Activated naive CD8-positive, alpha-beta T cell (primary cell): ENCODE data around the gene TBCD.

Source experiments
- H3K27ac Mint-ChIP-seq: one replicate; pipeline ENCODE4 v1.8.0; 2021; ENCODE audit warnings: mixed read lengths
- H3K27me3 Mint-ChIP-seq: one replicate; pipeline ENCODE4 v1.8.0; 2021; ENCODE audit warnings: mixed read lengths
- H3K36me3 Mint-ChIP-seq: one replicate; pipeline ENCODE4 v1.8.0; 2021; ENCODE audit warnings: mixed read lengths
- H3K4me1 Mint-ChIP-seq: one replicate; pipeline ENCODE4 v1.8.0; 2021; ENCODE audit warnings: low read depth, mixed read lengths
- H3K4me3 Mint-ChIP-seq: one replicate; pipeline ENCODE4 v1.8.0; 2021; ENCODE audit warnings: mild to moderate bottlenecking, mixed read lengths
- H3K9me3 Mint-ChIP-seq: one replicate; pipeline ENCODE4 v1.8.0; 2021; ENCODE audit warnings: low read depth, mixed read lengths

Gene TBCD

GRCh38 chr17:82909322-82909904 lies 157.5 kb downstream of the TBCD start:
- H3K9me3 Mint-ChIP-seq: no peaks in the 10 kb centered on the region
- no peak overlapping the region for H3K27ac Mint-ChIP-seq
- peaks cover 10% of the 10 kb centered on the region for H3K36me3 Mint-ChIP-seq
- peak overlapping the region; percentile 48 for H3K4me3 Mint-ChIP-seq
- peaks cover 21% of the 10 kb centered on the region for H3K4me1 Mint-ChIP-seq
- H3K27me3 Mint-ChIP-seq: no peaks in the 10 kb centered on the region

GRCh38 chr17:82910041-82910481 lies 158.2 kb downstream of the TBCD start:
- H3K9me3 Mint-ChIP-seq: no peaks in the 10 kb centered on the region
- no peak overlapping the region for H3K27ac Mint-ChIP-seq
- H3K27me3 Mint-ChIP-seq: no peaks in the 10 kb centered on the region
- peaks cover 12% of the 10 kb centered on the region for H3K36me3 Mint-ChIP-seq
- H3K4me1 Mint-ChIP-seq: peaks cover 24% of the 10 kb centered on the region
- peak overlapping the region; percentile 48 for H3K4me3 Mint-ChIP-seq

- H3K4me1 Mint-ChIP-seq: peaks cover 29% of the 10 kb centered on the region
- no peaks in the 10 kb centered on the region for H3K27me3 Mint-ChIP-seq
- H3K27ac Mint-ChIP-seq: no peak overlapping the region
- H3K36me3 Mint-ChIP-seq: peaks cover 12% of the 10 kb centered on the region
- H3K9me3 Mint-ChIP-seq: no peaks in the 10 kb centered on the region
- no peak overlapping the region for H3K4me3 Mint-ChIP-seq
These were observed 158.9 kb downstream of the TBCD start for GRCh38 chr17:82910770-82911169.

- Mint-ChIP-seq H3K36me3 (peaks cover 10% of the 10 kb centered on the region), H3K4me1 (peaks cover 37% of the 10 kb centered on the region), H3K27ac (no peak overlapping the region)
These were observed 160.0 kb downstream of the TBCD start for GRCh38 chr17:82911822-82912221.

GRCh38 chr17:82912484-82913089 lies 160.7 kb downstream of the TBCD start:
- Mint-ChIP-seq H3K9me3 (no peaks in the 10 kb centered on the region), H3K27ac (no peak overlapping the region), H3K36me3 (peaks cover 10% of the 10 kb centered on the region), H3K27me3 (no peaks in the 10 kb centered on the region), H3K4me3 (no peak overlapping the region), H3K4me1 (peaks cover 37% of the 10 kb centered on the region)

More at GRCh38 chr17:82911822-82912221, 160.0 kb downstream of the TBCD start:
- Mint-ChIP-seq H3K9me3 (no peaks in the 10 kb centered on the region), H3K4me3 (no peak overlapping the region), H3K27me3 (no peaks in the 10 kb centered on the region)

GRCh38 chr17:82913304-82914043 lies 161.6 kb downstream of the TBCD start:
- Mint-ChIP-seq H3K36me3 (peaks cover 7% of the 10 kb centered on the region), H3K9me3 (no peaks in the 10 kb centered on the region), H3K4me3 (no peak overlapping the region), H3K27me3 (no peaks in the 10 kb centered on the region), H3K4me1 (peaks cover 33% of the 10 kb centered on the region), H3K27ac (no peak overlapping the region)

- H3K27ac Mint-ChIP-seq: no peak overlapping the region
- H3K27me3 Mint-ChIP-seq: no peaks in the 10 kb centered on the region
- peaks cover 25% of the 10 kb centered on the region for H3K4me1 Mint-ChIP-seq
- H3K9me3 Mint-ChIP-seq: no peaks in the 10 kb centered on the region
- peaks cover 6% of the 10 kb centered on the region for H3K36me3 Mint-ChIP-seq
- H3K4me3 Mint-ChIP-seq: no peak overlapping the region
These were observed 162.5 kb downstream of the TBCD start for GRCh38 chr17:82914375-82914774.

GRCh38 chr17:82915010-82915756 lies 163.3 kb downstream of the TBCD start:
- H3K27ac Mint-ChIP-seq: no peak overlapping the region
- no peaks in the 10 kb centered on the region for H3K27me3 Mint-ChIP-seq
- peaks cover 19% of the 10 kb centered on the region for H3K4me1 Mint-ChIP-seq
- peaks cover 6% of the 10 kb centered on the region for H3K36me3 Mint-ChIP-seq
- H3K9me3 Mint-ChIP-seq: no peaks in the 10 kb centered on the region
- peak overlapping the region; percentile 2 for H3K4me3 Mint-ChIP-seq

GRCh38 chr17:82915757-82916027 lies 163.8 kb downstream of the TBCD start:
- peaks cover 19% of the 10 kb centered on the region for H3K4me1 Mint-ChIP-seq
- no peak overlapping the region for H3K27ac Mint-ChIP-seq
- no peaks in the 10 kb centered on the region for H3K27me3 Mint-ChIP-seq
- H3K36me3 Mint-ChIP-seq: peaks cover 6% of the 10 kb centered on the region
- no peak overlapping the region for H3K4me3 Mint-ChIP-seq
- H3K9me3 Mint-ChIP-seq: no peaks in the 10 kb centered on the region

- peaks cover 19% of the 10 kb centered on the region for H3K4me1 Mint-ChIP-seq
- H3K27ac Mint-ChIP-seq: no peak overlapping the region
- no peak overlapping the region for H3K4me3 Mint-ChIP-seq
- no peaks in the 10 kb centered on the region for H3K27me3 Mint-ChIP-seq
- peaks cover 7% of the 10 kb centered on the region for H3K36me3 Mint-ChIP-seq
- no peaks in the 10 kb centered on the region for H3K9me3 Mint-ChIP-seq
These were observed 166.0 kb downstream of the TBCD start for GRCh38 chr17:82917699-82918345.

- Mint-ChIP-seq H3K36me3 (peaks cover 10% of the 10 kb centered on the region), H3K4me1 (peaks cover 19% of the 10 kb centered on the region), H3K9me3 (no peaks in the 10 kb centered on the region), H3K27me3 (no peaks in the 10 kb centered on the region), H3K4me3 (no peak overlapping the region), H3K27ac (no peak overlapping the region)
These were observed 166.6 kb downstream of the TBCD start for GRCh38 chr17:82918508-82918907.

GRCh38 chr17:82920150-82920549 lies 168.3 kb downstream of the TBCD start:
- H3K27ac Mint-ChIP-seq: no peak overlapping the region
- peaks cover 9% of the 10 kb centered on the region for H3K36me3 Mint-ChIP-seq
- H3K4me3 Mint-ChIP-seq: no peak overlapping the region
- H3K4me1 Mint-ChIP-seq: peaks cover 16% of the 10 kb centered on the region
- no peaks in the 10 kb centered on the region for H3K27me3 Mint-ChIP-seq
- H3K9me3 Mint-ChIP-seq: no peaks in the 10 kb centered on the region

- Mint-ChIP-seq H3K27me3 (no peaks in the 10 kb centered on the region), H3K36me3 (peaks cover 9% of the 10 kb centered on the region), H3K9me3 (no peaks in the 10 kb centered on the region), H3K27ac (no peak overlapping the region), H3K4me3 (no peak overlapping the region), H3K4me1 (peaks cover 12% of the 10 kb centered on the region)
These were observed 168.8 kb downstream of the TBCD start for GRCh38 chr17:82920715-82921114.

GRCh38 chr17:82921426-82921825 lies 169.6 kb downstream of the TBCD start:
- Mint-ChIP-seq H3K4me3 (no peak overlapping the region), H3K9me3 (no peaks in the 10 kb centered on the region), H3K27ac (no peak overlapping the region), H3K4me1 (peaks cover 7% of the 10 kb centered on the region), H3K36me3 (peaks cover 7% of the 10 kb centered on the region), H3K27me3 (no peaks in the 10 kb centered on the region)

- Mint-ChIP-seq H3K9me3 (no peaks in the 10 kb centered on the region), H3K27me3 (no peaks in the 10 kb centered on the region), H3K4me3 (no peak overlapping the region), H3K27ac (no peak overlapping the region), H3K36me3 (peaks cover 10% of the 10 kb centered on the region), H3K4me1 (peaks cover 3% of the 10 kb centered on the region)
These were observed 170.8 kb downstream of the TBCD start for GRCh38 chr17:82922646-82923045.
